SK-N-DZ (cell line): ENCODE measurements around the gene LDLR.
A peak's percentile ranks its signal among the peaks of the same experiment; 100 is the strongest.
"Not testable (repeated sequence)": the region's sequence is repeated elsewhere in the genome, so short reads cannot be mapped to it uniquely, and the experiment has no call there.

ENCODE experiments used
- DNase-seq: peaks from one replicate; pipeline ENCODE4 v3.0.0-alpha.2; 2015; ENCODE audit warnings: low spot score

LDLR gene

GRCh38 chr19:11070123-11070522 lies 19.1 kb upstream of the LDLR start:
- DNase-seq: no peak

- DNase-seq: no peak
Observed at GRCh38 chr19:11073568-11073967, 15.7 kb upstream of the LDLR start.

GRCh38 chr19:11076792-11077191 lies 12.5 kb upstream of the LDLR start:
- DNase-seq: not testable (repeated sequence)

- DNase-seq: no peak
Observed at GRCh38 chr19:11078893-11079292, 10.4 kb upstream of the LDLR start.

GRCh38 chr19:11079999-11080398 lies 9.3 kb upstream of the LDLR start:
- no peak for DNase-seq

- no peak for DNase-seq
Observed at GRCh38 chr19:11087870-11088505, 1.3 kb upstream of the LDLR start.

- DNase-seq: no peak
Observed at GRCh38 chr19:11088506-11089253, 583 bp upstream of the LDLR start.

GRCh38 chr19:11090014-11090263 lies 676 bp downstream of the LDLR start:
- DNase-seq: not testable (repeated sequence)

GRCh38 chr19:11090264-11090996 lies 1.2 kb downstream of the LDLR start:
- peak; percentile 96 for DNase-seq

- DNase-seq: no peak
Observed at GRCh38 chr19:11090997-11091702, 1.9 kb downstream of the LDLR start.

- DNase-seq: no peak
Observed at GRCh38 chr19:11091703-11092153, 2.5 kb downstream of the LDLR start.

GRCh38 chr19:11092181-11092538 lies 2.9 kb downstream of the LDLR start:
- DNase-seq: no peak

GRCh38 chr19:11093689-11094238 lies 4.5 kb downstream of the LDLR start:
- DNase-seq: no peak

GRCh38 chr19:11094520-11094894 lies 5.2 kb downstream of the LDLR start:
- no peak for DNase-seq

- DNase-seq: no peak
Observed at GRCh38 chr19:11096210-11096841, 7.1 kb downstream of the LDLR start.

- not testable (repeated sequence) for DNase-seq
Observed at GRCh38 chr19:11097367-11097766, 8.1 kb downstream of the LDLR start.

- no peak for DNase-seq
Observed at GRCh38 chr19:11098327-11098726, 9.1 kb downstream of the LDLR start.

- no peak for DNase-seq
Observed at GRCh38 chr19:11098861-11099260, 9.6 kb downstream of the LDLR start.

- DNase-seq: no peak
Observed at GRCh38 chr19:11100049-11100448, 10.8 kb downstream of the LDLR start.

- DNase-seq: no peak
Observed at GRCh38 chr19:11101057-11101456, 11.8 kb downstream of the LDLR start.

GRCh38 chr19:11102944-11103343 lies 13.7 kb downstream of the LDLR start:
- no peak for DNase-seq

- DNase-seq: not testable (repeated sequence)
Observed at GRCh38 chr19:11103667-11104066, 14.4 kb downstream of the LDLR start.
